ENCODE measurements around the gene PLA2G5.

Gene PLA2G5

GRCh38 chr1:20070357-20070756 is 363 bp downstream of the PLA2G5 start:
- no peak for DNase-seq

- no peak for DNase-seq
These were observed 1.4 kb downstream of the PLA2G5 start for GRCh38 chr1:20071416-20071815.

GRCh38 chr1:20072771-20073170 is 2.8 kb downstream of the PLA2G5 start:
- no peak for DNase-seq

GRCh38 chr1:20073256-20073655 is 3.3 kb downstream of the PLA2G5 start:
- DNase-seq: no peak

GRCh38 chr1:20074055-20074724 is 4.2 kb downstream of the PLA2G5 start:
- DNase-seq: no peak

GRCh38 chr1:20074725-20075171 is 4.8 kb downstream of the PLA2G5 start:
- no peak for DNase-seq

- DNase-seq: no peak
These were observed 5.4 kb downstream of the PLA2G5 start for GRCh38 chr1:20075345-20075744.

- DNase-seq: no peak
These were observed 6.2 kb downstream of the PLA2G5 start for GRCh38 chr1:20076223-20076622.

- no peak for DNase-seq
These were observed 6.9 kb downstream of the PLA2G5 start for GRCh38 chr1:20076710-20077461.

GRCh38 chr1:20078171-20078651 is 8.2 kb downstream of the PLA2G5 start:
- DNase-seq: no peak

- DNase-seq: no peak
These were observed 8.7 kb downstream of the PLA2G5 start for GRCh38 chr1:20078711-20079110.

GRCh38 chr1:20079661-20080305 is 9.8 kb downstream of the PLA2G5 start:
- no peak for DNase-seq

- no peak for DNase-seq
These were observed 10.7 kb downstream of the PLA2G5 start for GRCh38 chr1:20080441-20081352.

GRCh38 chr1:20081353-20081810 is 11.4 kb downstream of the PLA2G5 start:
- no peak for DNase-seq

- DNase-seq: no peak
These were observed 12.8 kb downstream of the PLA2G5 start for GRCh38 chr1:20082772-20083171.

- DNase-seq: no peak
These were observed 13.4 kb downstream of the PLA2G5 start for GRCh38 chr1:20083178-20083944.

- DNase-seq: no peak
These were observed 16.8 kb downstream of the PLA2G5 start for GRCh38 chr1:20086800-20087199.

GRCh38 chr1:20087668-20088067 is 17.7 kb downstream of the PLA2G5 start:
- DNase-seq: no peak

- DNase-seq: no peak
These were observed 19.5 kb downstream of the PLA2G5 start for GRCh38 chr1:20089328-20090077.

- no peak for DNase-seq
These were observed 20.1 kb downstream of the PLA2G5 start for GRCh38 chr1:20090119-20090518.

- no peak for DNase-seq
These were observed 20.6 kb downstream of the PLA2G5 start for GRCh38 chr1:20090641-20091040.
